Vagina (tissue), 2 donors: ENCODE results near the gene MAML3. TPM values are rescaled to one million over a fixed set of nuclear protein-coding genes. Genes with fewer than 3 reads are reported as not detected.

Experiments
- DNase-seq, 2 donors: peaks; one replicate each; pipeline ENCODE4 v3.0.0-alpha.2; 2017; ENCODE audit errors: extremely low spot score in 2 of 2
- H3K27ac ChIP-seq: fragments of 200-600 bp; sonication (generic); one replicate; pipeline ENCODE4 v1.5.1; 2019
- H3K27me3 ChIP-seq: fragments of 200-600 bp; sonication (generic); one replicate; pipeline ENCODE4 v1.5.1; 2019
- H3K36me3 ChIP-seq, 2 donors: fragments of 200-600 bp; sonication (generic); one replicate each; pipeline ENCODE4 v1.5.1; 2017 to 2019
- H3K4me1 ChIP-seq: fragments of 200-600 bp; sonication (generic); one replicate; pipeline ENCODE4 v1.5.1; 2019
- H3K4me3 ChIP-seq, 2 donors: fragments of 200-600 bp; sonication (generic); 1 replicate in 1 of 2; 2 replicates in 1 of 2; pipeline ENCODE4 v1.5.1; 2016 to 2019
- H3K9me3 ChIP-seq: fragments of 200-600 bp; sonication (generic); one replicate; pipeline ENCODE4 v1.5.1; 2019
- CTCF ChIP-seq, 3 experiments: fragments of 450-650 bp in 2 of 3; fragments of 200-600 bp in 1 of 3; sonication (generic) in 1 of 3; IDR thresholded peaks; one replicate each; pipeline ENCODE4 v1.5.1; 2017 to 2019; ENCODE audit warnings: antibody characterized with exemption in 3 of 3, mild to moderate bottlenecking in 2 of 3, moderate library complexity in 2 of 3
- POLR2A ChIP-seq, 2 donors: fragments of 450-650 bp; IDR thresholded peaks; one replicate each; pipeline ENCODE4 v1.6.1; 2017; ENCODE audit warnings: antibody characterized with exemption in 2 of 2, mild to moderate bottlenecking in 2 of 2, moderate library complexity in 2 of 2
- POLR2AphosphoS5 ChIP-seq, 2 donors: sonication (generic); formaldehyde crosslinking; IDR thresholded peaks; one replicate each; pipeline ENCODE4 v1.9.0; 2017; ENCODE audit warnings: antibody characterized with exemption in 2 of 2, mild to moderate bottlenecking in 2 of 2, low read depth in 1 of 2; ENCODE audit not compliant: insufficient read depth in 1 of 2
- intact Hi-C: fragments of 100-400 bp; cut with DNase I; formaldehyde crosslinking; loops from one replicate; pipeline ENCODE4 v1.15.1; 2023
- total RNA-seq: library from RNA; depleted of rRNA; stranded (reverse); fragments of >200 nt; gene quantifications from one replicate; pipeline ENCODE4 v1.2.3, GENCODE V29; 2016

Gene MAML3
- total RNA-seq, 1 donor from 2014 or later = 16.2 TPM

DNA sequence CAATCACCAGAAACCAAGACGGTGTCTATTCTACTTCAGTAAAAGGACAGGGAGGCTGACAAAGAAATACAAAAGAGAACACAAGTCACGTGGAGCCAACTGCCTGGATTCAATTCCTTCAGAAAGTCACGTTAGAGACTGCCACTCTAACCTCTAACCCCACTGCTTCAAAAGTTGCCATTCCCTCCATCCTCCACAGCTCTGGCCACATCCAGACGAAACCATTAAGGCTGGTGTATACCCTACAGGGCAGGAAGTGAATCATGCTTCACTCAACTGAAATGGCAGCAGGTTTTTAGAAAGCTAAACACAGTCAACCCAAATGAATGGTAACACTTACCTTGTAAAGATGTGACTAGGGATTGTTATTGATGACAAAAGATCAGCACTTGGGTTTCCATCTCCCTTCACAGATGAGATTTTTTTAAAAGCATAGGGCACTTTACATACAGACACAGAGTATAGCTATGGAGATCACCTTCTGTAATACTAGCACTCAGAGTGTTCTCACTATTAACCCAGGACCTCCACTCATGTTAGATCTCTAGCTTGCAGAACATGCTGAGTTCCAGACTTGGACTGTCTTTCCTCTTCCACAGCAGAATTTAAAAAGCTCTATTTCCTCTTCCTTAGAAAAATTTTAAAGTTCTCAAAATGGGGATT, 37.4 kb downstream of the MAML3 start:
- Histone ChIP-seq H3K27ac (no peak overlapping the region), H3K9me3 (no peaks in the 10 kb centered on the region), H3K27me3 (no peaks in the 10 kb centered on the region), H3K36me3 (no peaks in the 10 kb centered on the region), H3K4me3 (no peak overlapping the region), H3K4me1 (no peaks in the 10 kb centered on the region)
- intact Hi-C loops = no loop called here
- DNase-seq = no peak
- TF ChIP-seq POLR2AphosphoS5 (IDR thresholded peaks at IDR 0.05; ENCODE audit: insufficient read depth in 1 of 2, low read depth in 1 of 2) (no peak), POLR2A (IDR thresholded peaks at IDR 0.05) (no peak), CTCF (IDR thresholded peaks at IDR 0.05) (no peak)

DNA sequence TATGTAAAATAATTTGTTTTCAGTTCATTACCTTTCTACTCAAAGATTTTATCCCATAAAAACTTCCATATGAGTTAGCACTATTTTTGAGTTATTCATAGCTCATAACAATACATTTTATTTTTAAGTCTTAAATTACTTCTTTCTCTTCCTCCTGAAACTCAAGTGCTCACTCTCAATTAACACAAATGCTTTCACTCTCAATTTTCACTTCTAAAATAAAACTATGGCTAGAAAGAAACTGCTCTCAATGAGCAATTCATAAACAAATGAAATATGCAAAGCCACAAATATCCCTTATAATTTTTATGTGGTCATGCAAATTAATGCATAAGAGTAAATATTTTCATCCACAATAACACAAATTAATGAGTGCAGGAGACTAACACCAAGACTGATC, 38.8 kb downstream of the MAML3 start:
- DNase-seq = no peak
- H3K4me3 ChIP-seq = no peak overlapping the region
- H3K27ac ChIP-seq = no peak overlapping the region
- H3K27me3 ChIP-seq = no peaks in the 10 kb centered on the region
- intact Hi-C loops = no loop called here
- no peak for TF ChIP-seq CTCF (IDR thresholded peaks at IDR 0.05)
- no peak for TF ChIP-seq POLR2A (IDR thresholded peaks at IDR 0.05)
- no peak for TF ChIP-seq POLR2AphosphoS5 (IDR thresholded peaks at IDR 0.05; ENCODE audit: insufficient read depth in 1 of 2, low read depth in 1 of 2)
- H3K36me3 ChIP-seq = no peaks in the 10 kb centered on the region
- H3K4me1 ChIP-seq = no peaks in the 10 kb centered on the region
- H3K9me3 ChIP-seq = no peaks in the 10 kb centered on the region

DNA sequence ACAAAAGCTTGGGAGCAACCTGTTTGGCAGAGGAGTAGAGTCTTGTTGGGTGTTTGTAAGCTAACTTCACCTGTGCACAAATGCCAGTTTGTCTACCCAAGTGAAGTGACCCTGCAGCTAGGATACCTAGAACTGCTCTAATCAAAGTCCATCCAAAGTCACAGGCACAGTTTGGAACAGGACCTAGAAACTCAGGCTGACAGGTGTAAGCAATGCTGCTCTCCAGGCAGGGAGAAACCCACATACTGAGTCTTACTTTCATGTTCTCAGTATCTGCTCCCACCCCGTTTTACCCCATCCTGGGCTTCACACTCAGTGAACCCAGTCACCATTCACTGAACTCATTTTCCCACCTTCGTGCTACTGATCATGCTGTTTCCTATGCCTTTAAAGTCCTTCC, 40.3 kb downstream of the MAML3 start:
- no peaks in the 10 kb centered on the region for H3K27me3 ChIP-seq
- intact Hi-C loops = no loop called here
- no peak for TF ChIP-seq POLR2AphosphoS5 (IDR thresholded peaks at IDR 0.05; ENCODE audit: insufficient read depth in 1 of 2, low read depth in 1 of 2)
- no peak for TF ChIP-seq POLR2A (IDR thresholded peaks at IDR 0.05)
- no peak for TF ChIP-seq CTCF (IDR thresholded peaks at IDR 0.05)
- no peak overlapping the region for H3K27ac ChIP-seq
- H3K4me3 ChIP-seq = no peak overlapping the region
- H3K9me3 ChIP-seq = no peaks in the 10 kb centered on the region
- DNase-seq = no peak
- no peaks in the 10 kb centered on the region for H3K36me3 ChIP-seq
- H3K4me1 ChIP-seq = no peaks in the 10 kb centered on the region

DNA sequence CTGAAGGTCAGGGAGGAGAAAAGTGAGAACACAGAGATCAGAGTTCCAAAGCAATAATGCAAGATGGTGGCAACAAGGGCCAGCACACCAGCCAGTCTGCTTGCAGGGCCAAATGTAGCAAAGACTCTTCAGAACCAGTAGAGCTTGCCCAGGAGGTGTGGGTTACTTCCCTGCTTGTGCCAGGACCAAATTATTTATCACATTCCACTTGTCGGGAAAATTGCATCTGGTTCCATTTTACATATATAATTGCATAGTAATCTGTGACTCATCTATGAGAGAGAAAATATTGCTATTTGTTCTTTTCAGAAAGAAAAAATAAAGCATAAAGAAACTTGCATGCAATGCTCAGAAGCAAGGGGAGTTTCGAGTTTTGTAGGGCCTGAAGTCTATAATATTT, 41.4 kb downstream of the MAML3 start:
- intact Hi-C loops = no loop called here
- TF ChIP-seq POLR2A (IDR thresholded peaks at IDR 0.05) (no peak), CTCF (IDR thresholded peaks at IDR 0.05) (no peak), POLR2AphosphoS5 (IDR thresholded peaks at IDR 0.05; ENCODE audit: insufficient read depth in 1 of 2, low read depth in 1 of 2) (no peak)
- Histone ChIP-seq H3K9me3 (no peaks in the 10 kb centered on the region), H3K4me1 (no peaks in the 10 kb centered on the region), H3K4me3 (no peak overlapping the region), H3K36me3 (no peaks in the 10 kb centered on the region), H3K27me3 (no peaks in the 10 kb centered on the region), H3K27ac (no peak overlapping the region)
- DNase-seq = no peak

- intact Hi-C loops = no loop called here
- Histone ChIP-seq H3K27me3 (no peaks in the 10 kb centered on the region), H3K27ac (no peak overlapping the region), H3K36me3 (no peaks in the 10 kb centered on the region), H3K9me3 (no peaks in the 10 kb centered on the region), H3K4me3 (no peak overlapping the region), H3K4me1 (no peaks in the 10 kb centered on the region)
- TF ChIP-seq POLR2AphosphoS5 (IDR thresholded peaks at IDR 0.05; ENCODE audit: insufficient read depth in 1 of 2, low read depth in 1 of 2) (no peak), POLR2A (IDR thresholded peaks at IDR 0.05) (no peak), CTCF (IDR thresholded peaks at IDR 0.05) (no peak)
- no peak for DNase-seq
Measured at GRCh38 chr4:140111256-140111655, 42.7 kb downstream of the MAML3 start.
